Adrenal gland (tissue), 12 donors: ENCODE results near the gene RPUSD4. TPM values are rescaled to one million over a fixed set of nuclear protein-coding genes. Genes with fewer than 3 reads are reported as not detected.
"Not testable (repeated sequence)": the region's sequence is repeated elsewhere in the genome, so short reads cannot be mapped to it uniquely, and the experiment has no call there.

Source experiments
- DNase-seq, 7 donors: peaks; one replicate each; pipeline ENCODE4 v3.0.0-alpha.2; 2019 to 2020
- H3K27ac ChIP-seq, 5 donors: fragments of 200-600 bp; sonication (generic) in 4 of 5; 1 replicate in 3 of 5; 2 replicates in 2 of 5; pipeline versions ENCODE4 v1.5.1 to v1.8.0; 2016 to 2020; ENCODE audit warnings: mild to moderate bottlenecking in 1 of 5
- H3K27me3 ChIP-seq: fragments of 200-600 bp; 2 replicates; pipeline ENCODE4 v1.8.0; 2021
- H3K36me3 ChIP-seq, 2 donors: fragments of 200-600 bp; replicated peaks in 1 of 2; 1 replicate in 1 of 2; 2 replicates in 1 of 2; pipeline versions ENCODE4 v1.5.1 to v1.8.0; 2018 to 2022
- H3K4me1 ChIP-seq, 2 donors: fragments of 200-600 bp; replicated peaks in 1 of 2; 1 replicate in 1 of 2; 2 replicates in 1 of 2; pipeline versions ENCODE4 v1.5.1 to v1.8.0; 2018 to 2021
- H3K4me3 ChIP-seq, 4 donors: fragments of 200-600 bp; sonication (generic) in 3 of 4; one replicate each; pipeline ENCODE4 v1.5.1; 2016 to 2018
- H3K9me3 ChIP-seq, 3 donors: fragments of 200-600 bp; sonication (generic) in 1 of 3; replicated peaks in 1 of 3; 1 replicate in 2 of 3; 2 replicates in 1 of 3; pipeline versions ENCODE4 v1.5.1 to v1.8.0; 2016 to 2021
- POLR2A ChIP-seq, 2 donors: fragments of 450-650 bp; IDR thresholded peaks; one replicate each; pipeline ENCODE4 v1.6.1; 2017; ENCODE audit warnings: antibody characterized with exemption in 2 of 2, mild to moderate bottlenecking in 2 of 2, moderate library complexity in 1 of 2
- WGBS, 4 donors: extraction: QIAGEN DNeasy Blood & Tissue Kit in 2 of 4; methylation state at CpG; one replicate each; pipeline versions ENCODE4 v1.1.5 to v1.1.7; 2013 to 2017; 5-methylcytosine and 5-hydroxymethylcytosine counted together
- intact Hi-C, 2 donors: fragments of 100-400 bp; cut with DNase I; formaldehyde crosslinking; loops; one replicate each; pipeline versions ENCODE4 v1.14.1 to v1.15.0; 2022 to 2023
- polyA plus RNA-seq, 3 donors: library from polyadenylated mRNA; stranded (reverse); fragments of 200-250 nt in 2 of 3; fragments of 350-450 nt in 1 of 3; fragmentation: Illumina TruSeq in 1 of 3; extraction: RNeasy Lipid Tissue Mini Kit (QIAGEN cat#74804) in 1 of 3; gene quantifications; one replicate each; pipeline ENCODE4 v1.2.3, GENCODE V29; 2013 to 2014
- total RNA-seq, 9 donors: library from RNA; depleted of rRNA in 4 of 9; stranded (reverse); fragments of >200 nt in 4 of 9; fragments of 120-200 nt in 1 of 9; fragmentation: NEBNext Ultra II Directional in 1 of 9; extraction: Animal tissue kit (Norgen Biotek cat#: 25700) in 1 of 9; gene quantifications; one replicate each; pipeline versions ENCODE4 v1.1.0 to v1.2.4, GENCODE V29; 2013 to 2023
- TF ChIP-seq, protein P1 (sequence below), 6 experiments: fragments of 450-650 bp in 4 of 6; fragments of 200-600 bp in 2 of 6; sonication (generic) in 1 of 6; IDR thresholded peaks; 1 replicate in 5 of 6; 2 replicates in 1 of 6; pipeline versions ENCODE4 v1.5.1 to v1.8.0; 2016 to 2021; ENCODE audit warnings: antibody characterized with exemption in 6 of 6, mild to moderate bottlenecking in 2 of 6, moderate library complexity in 1 of 6
- donor health status: healthy with polysubstance abuse.
- donor health status: Bipolar disorder and iron deficiency.
- donor health status: DM: yes; HTN: yes; CAD: no.
- donor health status: DM: no; HTN: no; CAD: no.
- donor health status: DM: no; HTN: no; CAD: no.
- donor health status: DM: yes; HTN: yes; CAD: no.

The RPUSD4 gene
- total and polyA plus RNA-seq, 12 donors: 10.6 to 27.5 (median 19.5) TPM

DNA sequence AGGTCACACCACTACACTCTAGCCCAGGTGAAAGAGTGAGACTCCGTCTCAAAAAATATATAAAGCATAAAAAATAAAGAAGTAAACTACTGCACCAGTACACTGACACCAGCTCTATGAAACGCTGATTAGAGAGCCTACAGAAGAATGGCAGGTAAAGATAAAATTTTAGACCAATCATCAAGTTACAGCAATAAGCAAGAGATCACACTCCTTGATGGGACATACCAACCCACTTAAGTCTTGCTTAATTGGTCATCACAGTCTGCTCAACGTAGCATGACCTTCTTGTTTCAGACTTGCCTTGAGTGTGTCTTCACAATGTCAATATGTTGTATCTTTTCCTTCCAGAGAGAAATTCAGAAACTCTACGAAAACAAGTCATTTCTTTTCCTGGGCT, 44.8 kb upstream of the RPUSD4 start:
- Histone ChIP-seq H3K9me3 (no peaks in the 10 kb centered on the region), H3K4me3 (no peak overlapping the region), H3K27me3 (no peaks in the 10 kb centered on the region), H3K36me3 (peaks cover 0 to 3% of the 10 kb centered on the region in 2 donors), H3K4me1 (no peaks in the 10 kb centered on the region), H3K27ac (no peak overlapping the region)
- WGBS, 4 donors: 91 to 94% (median 93%) methylated on average over 4 of the region's 4 CpGs
- intact Hi-C loops: no loop called here
- no peak for TF ChIP-seq POLR2A (IDR thresholded peaks at IDR 0.05)
- TF ChIP-seq, protein P1, sequence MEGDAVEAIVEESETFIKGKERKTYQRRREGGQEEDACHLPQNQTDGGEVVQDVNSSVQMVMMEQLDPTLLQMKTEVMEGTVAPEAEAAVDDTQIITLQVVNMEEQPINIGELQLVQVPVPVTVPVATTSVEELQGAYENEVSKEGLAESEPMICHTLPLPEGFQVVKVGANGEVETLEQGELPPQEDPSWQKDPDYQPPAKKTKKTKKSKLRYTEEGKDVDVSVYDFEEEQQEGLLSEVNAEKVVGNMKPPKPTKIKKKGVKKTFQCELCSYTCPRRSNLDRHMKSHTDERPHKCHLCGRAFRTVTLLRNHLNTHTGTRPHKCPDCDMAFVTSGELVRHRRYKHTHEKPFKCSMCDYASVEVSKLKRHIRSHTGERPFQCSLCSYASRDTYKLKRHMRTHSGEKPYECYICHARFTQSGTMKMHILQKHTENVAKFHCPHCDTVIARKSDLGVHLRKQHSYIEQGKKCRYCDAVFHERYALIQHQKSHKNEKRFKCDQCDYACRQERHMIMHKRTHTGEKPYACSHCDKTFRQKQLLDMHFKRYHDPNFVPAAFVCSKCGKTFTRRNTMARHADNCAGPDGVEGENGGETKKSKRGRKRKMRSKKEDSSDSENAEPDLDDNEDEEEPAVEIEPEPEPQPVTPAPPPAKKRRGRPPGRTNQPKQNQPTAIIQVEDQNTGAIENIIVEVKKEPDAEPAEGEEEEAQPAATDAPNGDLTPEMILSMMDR (IDR thresholded peaks at IDR 0.05): no peak
- DNase-seq: no peak

- H3K4me1 ChIP-seq, H3K27me3 ChIP-seq, intact Hi-C loops, H3K9me3 ChIP-seq, H3K27ac ChIP-seq, H3K4me3 ChIP-seq, H3K36me3 ChIP-seq, DNase-seq: not testable (repeated sequence)
- 91 to 95% (median 93%) methylated on average over 5 of the region's 5 CpGs for WGBS, 4 donors
Observed at GRCh38 chr11:126255507-126255906, 44.1 kb upstream of the RPUSD4 start.

GRCh38 chr11:126254819-126255218, 43.4 kb upstream of the RPUSD4 start:
- WGBS, 4 donors: 56 to 81% (median 72%) methylated on average over 1 of the region's 1 CpG
- Histone ChIP-seq H3K9me3 (no peaks in the 10 kb centered on the region), H3K4me3 (no peak overlapping the region), H3K27ac (no peak overlapping the region), H3K36me3 (peaks cover 0 to 3% of the 10 kb centered on the region in 2 donors), H3K27me3 (no peaks in the 10 kb centered on the region), H3K4me1 (no peaks in the 10 kb centered on the region)
- no peak for DNase-seq
- intact Hi-C loops: no loop called here
- TF ChIP-seq POLR2A (IDR thresholded peaks at IDR 0.05): no peak

GRCh38 chr11:126253265-126253664, 41.8 kb upstream of the RPUSD4 start:
- peaks cover 0 to 3% of the 10 kb centered on the region in 2 donors for H3K36me3 ChIP-seq
- TF ChIP-seq, protein P1 (IDR thresholded peaks at IDR 0.05): no peak
- no peak for TF ChIP-seq POLR2A (IDR thresholded peaks at IDR 0.05)
- no peak overlapping the region for H3K27ac ChIP-seq
- no peak for DNase-seq
- no peaks in the 10 kb centered on the region for H3K9me3 ChIP-seq
- no peaks in the 10 kb centered on the region for H3K4me1 ChIP-seq
- intact Hi-C loops: no loop called here
- WGBS, 4 donors: 75 to 94% (median 85%) methylated on average over 4 of the region's 4 CpGs
- H3K4me3 ChIP-seq: no peak overlapping the region
- H3K27me3 ChIP-seq: no peaks in the 10 kb centered on the region

- DNase-seq: no peak
- Histone ChIP-seq H3K27ac (peak overlapping the region in 1 of 5 donors; percentile 8), H3K27me3 (no peaks in the 10 kb centered on the region), H3K36me3 (peaks cover 0 to 20% of the 10 kb centered on the region in 2 donors), H3K4me1 (peaks cover 0 to 7% of the 10 kb centered on the region in 2 donors), H3K4me3 (no peak overlapping the region), H3K9me3 (no peaks in the 10 kb centered on the region)
- TF ChIP-seq POLR2A (IDR thresholded peaks at IDR 0.05): no peak
- TF ChIP-seq, protein P1 (IDR thresholded peaks at IDR 0.05): no peak
- WGBS, 4 donors: 60 to 73% (median 69%) methylated on average over 2 of the region's 2 CpGs
- intact Hi-C loops: no loop called here
Observed at GRCh38 chr11:126246636-126247035, 35.2 kb upstream of the RPUSD4 start.
